ENCODE results near the gene TBATA.
"Not testable (repeated sequence)": the region's sequence is repeated elsewhere in the genome, so short reads cannot be mapped to it uniquely, and the experiment has no call there.

TBATA gene

DNA sequence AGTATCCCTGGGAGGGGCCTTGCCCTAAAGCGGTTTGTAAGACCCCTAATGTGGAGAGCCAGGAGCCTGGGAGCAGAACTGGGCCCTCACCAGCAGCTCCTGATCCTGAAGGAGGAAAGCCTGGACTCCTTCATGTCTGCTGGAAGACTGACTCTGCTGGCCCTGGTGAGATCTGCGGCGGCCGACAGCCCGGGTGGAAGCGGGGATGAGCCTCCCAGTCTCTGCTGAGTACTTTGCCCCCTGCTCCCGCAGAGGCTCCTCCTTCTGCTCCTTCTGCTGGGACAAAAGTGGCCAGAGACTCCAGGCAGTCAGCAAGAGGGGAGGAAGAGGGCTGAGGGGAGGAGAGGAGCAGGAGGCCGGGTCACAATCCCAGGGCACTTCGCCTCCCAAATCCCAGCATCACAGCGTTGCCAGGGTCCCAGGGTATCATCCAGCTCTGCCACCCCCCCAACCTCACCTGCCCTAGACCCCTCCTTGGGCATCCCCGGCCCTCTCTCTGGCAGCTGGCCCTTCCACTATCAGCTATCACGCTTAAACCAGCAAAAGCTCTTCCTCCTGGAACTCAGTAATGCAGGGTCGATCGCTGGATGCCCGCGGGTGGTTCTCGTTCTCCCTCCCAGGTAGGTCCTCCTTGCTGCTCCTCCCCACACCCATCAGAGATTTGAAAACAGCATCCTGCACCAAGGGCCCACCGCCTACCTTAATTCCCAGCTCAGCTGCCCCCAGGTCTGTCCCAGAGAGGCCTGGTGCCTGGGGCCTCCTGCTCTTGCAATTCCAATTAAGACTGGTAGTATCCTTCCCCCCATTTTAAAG is 7.9 kb downstream of the TBATA start:
- no peak for DNase-seq

DNA sequence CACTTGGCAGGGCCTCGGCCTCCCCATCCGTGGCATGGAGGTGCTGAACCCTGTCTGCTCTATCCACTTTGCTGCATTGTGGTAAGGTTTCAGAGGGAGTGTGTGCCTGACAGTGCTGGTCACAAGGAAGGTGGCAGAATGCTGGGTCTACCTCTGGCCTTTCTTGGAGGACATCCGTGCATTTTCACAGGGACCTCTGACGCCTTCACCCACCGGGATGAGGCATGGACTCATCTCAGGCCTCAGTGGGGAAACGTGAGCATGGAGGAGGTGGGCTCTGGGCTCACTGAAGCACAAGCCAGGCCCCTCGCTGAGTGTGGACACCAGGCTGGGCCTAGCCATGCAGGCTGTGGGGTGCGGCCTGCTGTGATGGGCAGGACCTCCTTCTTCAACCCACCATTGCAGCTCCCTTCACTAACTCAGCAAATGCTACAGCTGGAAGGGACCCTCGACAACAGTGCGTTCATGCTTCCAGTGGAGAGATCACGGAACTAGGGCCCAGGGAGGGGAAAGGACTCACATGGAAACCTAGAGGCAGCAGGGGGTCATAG is 8.6 kb downstream of the TBATA start:
- DNase-seq = no peak

- no peak for DNase-seq
Observed at GRCh38 chr10:70775679-70776454, 9.3 kb downstream of the TBATA start.

DNA sequence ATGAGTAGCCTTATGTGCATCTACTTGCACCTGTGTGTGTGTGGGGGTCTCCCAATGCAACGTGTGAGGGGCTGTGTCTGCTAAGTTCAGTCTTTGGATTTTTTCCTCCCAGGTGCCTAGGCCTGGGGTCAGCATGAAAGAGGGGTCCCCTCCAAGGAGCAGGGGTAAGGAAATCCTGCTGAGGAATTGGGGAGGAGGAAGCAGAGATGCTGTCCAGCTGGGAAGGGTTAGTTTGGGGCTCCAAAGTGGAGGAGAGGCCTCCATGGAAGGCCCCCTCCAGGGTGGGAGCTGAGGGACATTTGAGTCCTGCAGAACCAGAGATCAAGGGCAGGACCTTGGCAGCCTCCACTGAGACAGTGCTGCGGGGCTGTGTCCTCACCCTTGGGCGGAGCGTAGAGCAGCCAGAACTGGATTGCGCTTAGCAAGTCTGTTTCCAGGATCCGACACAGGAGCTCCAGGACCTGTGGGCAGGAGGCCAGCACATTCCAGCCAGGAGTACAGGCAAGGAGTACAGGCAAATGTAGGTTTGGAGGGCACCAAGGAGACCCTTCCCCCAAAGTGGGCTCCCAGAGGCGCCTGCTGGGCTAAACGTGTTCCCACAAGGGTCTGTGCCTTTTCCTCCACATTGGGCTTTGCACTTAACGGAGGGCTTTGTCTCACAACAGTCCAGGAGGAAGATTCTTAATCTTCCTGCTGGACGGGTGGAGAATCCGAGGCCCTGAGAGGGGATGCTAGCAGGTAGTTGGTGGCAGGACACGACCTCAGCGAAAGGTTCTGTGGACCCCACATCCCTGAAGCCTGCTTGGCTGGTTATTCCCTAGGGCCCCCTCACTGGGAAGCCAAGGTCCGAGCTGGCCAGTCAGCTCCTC is 10.1 kb downstream of the TBATA start:
- DNase-seq = no peak

GRCh38 chr10:70773965-70774809 is 11.0 kb downstream of the TBATA start:
- no peak for DNase-seq

DNA sequence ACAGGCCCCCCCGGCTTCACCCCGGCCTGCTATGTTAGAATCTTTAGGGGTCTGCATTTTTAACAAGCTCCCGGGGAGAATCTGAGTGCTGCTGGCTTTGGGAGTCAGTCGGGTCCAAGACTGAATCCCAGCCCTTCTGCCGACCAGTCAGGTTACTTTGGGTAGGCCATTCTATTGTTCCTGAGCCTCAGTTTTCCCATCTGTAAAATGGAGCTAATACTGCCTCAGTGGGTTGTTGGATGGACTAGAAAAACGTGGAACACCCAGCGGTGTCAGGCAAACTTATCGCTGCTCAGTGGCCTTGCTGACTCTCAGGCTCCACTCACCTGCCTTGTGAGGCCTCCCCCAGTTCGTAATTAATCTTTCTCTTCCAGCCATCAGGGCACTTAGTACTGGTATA is 11.7 kb downstream of the TBATA start:
- no peak for DNase-seq

DNA sequence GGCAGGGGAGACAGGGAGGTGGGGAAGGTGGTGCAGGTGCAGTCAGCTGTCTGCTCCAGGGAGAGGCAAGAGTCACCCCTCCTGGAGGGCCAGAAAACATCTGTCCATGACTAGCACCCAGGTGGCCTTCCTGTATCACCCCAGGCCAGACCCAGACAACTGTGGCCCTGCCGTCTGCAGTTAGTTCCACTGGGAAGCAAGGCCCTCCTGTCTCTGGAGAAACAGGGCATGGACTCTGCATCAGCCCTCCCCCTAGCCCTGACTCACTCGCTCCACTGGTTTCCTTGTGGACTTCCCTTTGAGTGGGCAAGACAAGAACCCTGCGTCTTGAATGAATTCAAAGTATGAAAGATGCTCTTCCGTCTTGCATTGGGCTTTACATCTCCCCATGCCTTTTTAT is 12.6 kb downstream of the TBATA start:
- no peak for DNase-seq

DNA sequence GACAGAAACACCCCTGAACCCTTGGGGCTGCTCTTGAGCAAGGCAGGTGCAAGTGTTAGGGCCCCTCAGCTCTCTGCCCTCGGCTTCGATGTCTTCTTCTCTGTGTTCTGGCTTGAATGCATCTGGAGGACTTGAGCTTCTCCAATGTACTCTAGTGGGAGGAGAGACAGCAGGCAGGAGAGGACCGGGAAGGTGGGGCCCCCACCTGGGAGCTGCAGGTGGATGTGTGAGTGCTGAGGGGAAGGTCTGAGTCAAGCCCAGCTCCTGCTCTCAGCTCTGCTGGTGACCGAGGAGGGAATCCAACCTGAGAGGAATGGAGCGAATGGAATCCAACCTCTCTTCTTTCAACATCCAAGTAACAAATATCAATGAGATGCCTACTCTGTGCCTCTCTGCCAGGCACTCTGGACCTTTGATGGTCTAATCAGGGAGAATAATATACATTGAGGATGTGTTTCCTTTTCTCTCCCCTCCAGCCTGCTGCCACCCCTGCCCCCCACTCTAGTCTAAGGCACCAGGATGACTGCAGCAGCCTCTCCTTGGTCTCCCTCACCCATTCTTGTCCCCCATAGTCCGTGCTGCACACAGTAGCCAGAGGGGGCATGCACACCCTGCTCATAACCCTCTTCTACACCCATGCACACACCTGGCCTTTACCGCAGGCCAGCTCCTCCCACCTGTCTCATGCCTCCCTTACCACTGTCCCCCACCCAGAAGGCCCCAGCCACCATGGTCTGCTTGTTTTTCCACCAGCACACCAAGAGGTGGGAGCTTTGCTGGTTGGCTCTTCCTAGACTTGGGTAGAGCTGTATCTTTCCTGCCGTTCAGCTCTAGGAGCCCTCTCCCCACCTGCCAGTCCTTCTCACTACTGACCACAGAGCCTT is 13.6 kb downstream of the TBATA start:
- DNase-seq = no peak

- DNase-seq = not testable (repeated sequence)
Observed at GRCh38 chr10:70770516-70770915, 14.7 kb downstream of the TBATA start.

DNA sequence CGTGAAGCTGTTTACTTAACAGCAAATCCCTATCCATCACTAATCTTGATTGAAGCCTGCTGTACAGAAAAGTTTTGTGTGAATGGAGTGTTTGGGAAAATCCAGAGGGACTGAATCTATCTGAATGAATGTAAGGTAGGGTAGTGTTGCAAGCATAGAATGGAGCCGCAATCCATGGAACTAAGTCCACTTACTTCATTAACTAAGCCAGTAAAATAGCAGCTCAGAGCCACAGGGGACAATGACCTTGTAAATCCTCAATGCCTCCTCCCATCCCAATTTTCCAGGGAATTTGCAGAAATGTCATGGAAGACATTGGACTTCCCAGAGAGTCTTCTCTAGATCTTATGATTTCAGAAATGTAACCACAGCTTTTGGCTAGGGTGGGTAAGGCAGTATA is 15.2 kb downstream of the TBATA start:
- no peak for DNase-seq

- no peak for DNase-seq
Observed at GRCh38 chr10:70769121-70769520, 16.1 kb downstream of the TBATA start.

DNA sequence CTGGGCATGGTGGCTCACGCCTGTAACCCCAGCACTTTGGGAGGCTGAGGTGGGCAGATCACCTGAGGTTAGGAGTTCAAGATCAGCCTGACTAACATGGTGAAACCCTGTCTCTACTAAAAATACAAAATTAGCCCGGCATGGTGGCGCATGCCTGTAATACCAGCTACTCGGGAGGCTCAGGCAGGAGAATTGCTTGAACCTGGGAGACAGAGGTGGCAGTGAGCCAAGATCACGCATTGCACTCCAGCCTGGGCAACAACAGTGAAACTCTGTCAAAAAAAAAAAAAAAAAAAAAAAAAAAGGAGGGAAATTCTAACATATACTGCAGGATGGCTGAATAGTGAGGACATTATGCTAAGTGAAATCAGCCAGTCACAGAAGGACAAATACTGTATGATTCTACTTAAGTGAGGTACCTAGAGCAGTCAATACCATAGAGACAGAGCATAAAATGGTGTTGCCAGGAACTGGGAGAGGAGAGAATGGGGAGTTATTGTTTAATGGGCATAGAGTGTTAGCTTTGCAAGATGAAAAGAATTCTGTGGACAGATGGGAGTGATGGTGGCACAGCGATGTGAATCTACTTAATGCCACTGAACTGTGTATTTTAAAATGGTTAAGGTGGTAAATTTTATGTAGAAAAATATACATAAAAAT is 17.0 kb downstream of the TBATA start:
- DNase-seq = not testable (repeated sequence)

GRCh38 chr10:70765794-70766594 is 19.2 kb downstream of the TBATA start:
- no peak for DNase-seq

DNA sequence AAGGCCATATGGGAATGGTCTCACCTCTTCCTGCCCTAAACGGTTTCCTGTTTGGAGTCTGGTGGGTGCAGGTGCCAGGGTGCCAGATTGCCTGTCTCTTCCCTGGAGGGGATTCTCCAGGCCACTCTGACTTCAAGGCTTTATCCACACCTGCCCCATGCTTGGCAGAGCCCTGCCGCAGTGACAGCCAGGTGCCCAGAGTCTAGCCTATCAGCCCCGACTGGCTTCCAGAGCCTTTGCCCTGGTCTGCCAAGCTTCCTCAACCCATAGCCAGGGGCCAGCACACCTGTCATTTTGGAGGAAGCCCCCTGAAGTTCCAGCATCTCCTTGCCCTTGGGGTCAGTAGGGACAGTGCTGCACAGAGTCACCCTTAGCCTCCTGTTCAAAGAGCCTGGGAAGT is 21.6 kb downstream of the TBATA start:
- no peak for DNase-seq

DNA sequence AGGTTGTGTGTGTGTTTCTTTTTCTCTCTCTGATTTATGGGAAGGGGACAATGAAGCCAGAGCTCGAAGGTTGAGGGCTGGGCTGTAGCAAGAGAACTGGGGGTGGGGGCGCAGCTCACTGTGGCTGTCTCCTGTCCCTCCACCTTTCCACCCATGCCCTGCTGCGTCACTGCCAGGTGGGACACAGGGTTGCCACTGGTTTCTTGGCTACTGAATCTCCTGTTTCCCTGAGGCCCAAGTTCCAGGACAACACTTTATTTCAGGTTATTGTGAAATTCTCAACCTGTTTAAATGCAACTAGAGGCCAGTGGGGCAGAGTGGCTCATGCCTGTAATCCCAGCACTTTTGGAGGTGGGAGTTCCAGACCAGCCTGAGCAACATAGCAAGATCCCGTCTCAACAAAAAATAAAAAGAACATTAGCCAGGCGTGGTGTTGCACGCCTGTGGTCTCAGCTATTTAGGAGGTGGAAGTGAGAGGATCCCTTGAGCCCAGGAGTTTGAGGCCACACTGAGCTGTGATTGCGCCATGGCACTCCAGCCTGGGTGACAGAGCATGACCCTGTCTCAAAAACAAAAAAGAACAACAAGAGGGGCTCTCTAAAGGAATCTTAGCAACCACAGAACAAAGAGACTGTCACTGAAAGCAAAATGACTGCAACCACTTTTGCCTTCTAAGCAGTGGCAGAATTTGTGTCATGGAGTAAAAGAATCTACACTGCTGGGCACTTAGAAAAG is 22.6 kb downstream of the TBATA start:
- no peak for DNase-seq

DNA sequence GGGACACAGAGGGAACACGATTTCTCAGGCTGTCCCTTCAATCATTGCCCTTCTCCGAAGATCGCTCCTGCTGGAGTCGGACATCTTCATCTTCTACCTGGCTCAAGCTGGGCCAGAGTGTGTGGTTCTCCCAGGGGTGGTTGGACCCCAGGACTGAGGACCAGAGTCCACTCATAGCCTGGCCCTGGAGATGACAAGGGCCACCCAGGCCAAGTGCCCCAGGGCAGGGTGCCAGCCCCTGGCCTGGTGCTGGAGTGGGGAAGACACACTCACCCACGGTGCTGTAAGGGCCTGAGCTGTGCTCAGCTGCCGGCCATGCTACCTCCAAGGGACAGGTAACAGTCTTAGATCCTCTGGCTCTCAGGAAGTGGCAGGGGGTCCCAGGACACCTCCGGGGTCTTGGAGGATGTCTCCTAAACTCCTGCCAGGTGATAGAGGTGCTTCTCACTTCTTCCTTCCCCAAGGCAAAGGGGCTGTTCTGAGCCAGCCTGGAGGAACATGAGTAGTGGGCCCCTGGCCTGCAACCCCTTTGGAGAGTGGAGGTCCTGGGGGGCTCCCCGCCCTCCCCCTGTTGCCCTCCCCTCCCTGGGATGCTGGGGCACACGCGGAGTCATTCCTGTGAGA is 23.3 kb downstream of the TBATA start:
- no peak for DNase-seq

DNA sequence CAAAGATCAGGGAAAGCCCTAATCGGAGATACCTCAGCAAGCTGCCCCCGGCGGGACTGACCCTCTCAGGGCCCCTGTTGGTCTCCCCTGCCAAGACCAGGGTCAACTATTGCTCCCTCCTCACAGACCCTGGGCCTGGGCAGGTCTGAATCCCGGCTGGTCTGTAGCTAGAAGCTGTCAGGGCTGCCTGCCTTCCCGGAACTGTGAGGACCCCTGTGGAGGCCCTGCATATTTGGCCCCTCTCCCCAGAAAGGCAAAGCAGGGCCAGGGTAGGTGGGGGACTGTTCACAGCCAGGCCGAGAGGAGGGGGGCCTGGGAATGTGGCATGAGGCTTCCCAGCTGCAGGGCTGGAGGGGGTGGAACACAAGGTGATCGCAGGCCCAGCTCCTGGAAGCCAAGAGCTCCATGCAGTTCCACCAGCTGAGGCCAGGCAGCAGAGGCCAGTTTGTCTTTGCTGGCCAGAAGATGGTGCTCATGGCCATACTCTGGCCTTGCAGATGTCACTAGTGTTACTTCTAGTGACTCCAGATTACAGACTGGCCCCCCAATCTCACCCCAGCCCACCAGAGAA is 24.1 kb downstream of the TBATA start:
- no peak for DNase-seq

DNA sequence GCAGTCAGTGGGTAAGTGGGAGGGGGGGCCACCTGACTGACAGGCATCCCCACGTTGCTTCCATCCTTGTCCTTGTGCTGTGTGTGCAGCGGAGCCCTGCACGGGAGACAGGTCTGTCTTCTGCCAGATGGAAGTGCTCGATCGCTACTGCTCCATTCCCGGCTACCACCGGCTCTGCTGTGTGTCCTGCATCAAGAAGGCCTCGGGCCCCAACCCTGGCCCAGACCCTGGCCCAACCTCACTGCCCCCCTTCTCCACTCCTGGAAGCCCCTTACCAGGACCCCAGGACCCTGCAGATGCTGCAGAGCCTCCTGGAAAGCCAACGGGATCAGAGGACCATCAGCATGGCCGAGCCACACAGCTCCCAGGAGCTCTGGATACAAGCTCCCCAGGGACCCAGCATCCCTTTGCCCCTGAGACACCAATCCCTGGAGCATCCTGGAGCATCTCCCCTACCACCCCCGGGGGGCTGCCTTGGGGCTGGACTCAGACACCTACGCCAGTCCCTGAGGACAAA is 24.8 kb downstream of the TBATA start:
- DNase-seq = no peak
